Mucosa of descending colon (tissue), 3 donors: ENCODE results near the gene RALGPS2. TPM values are rescaled to one million over a fixed set of nuclear protein-coding genes. Genes with fewer than 3 reads are reported as not detected.

Experiments
- ATAC-seq: fragments of 200-7000 bp; cut with Tn5 transposase; one replicate; pipeline ENCODE4 v1.9.1; 2020; ENCODE audit warnings: mild to moderate bottlenecking, moderate library complexity
- DNase-seq, 3 donors: peaks; one replicate each; pipeline ENCODE4 v3.0.0-alpha.2; 2020
- H3K36me3 ChIP-seq: fragments of 200-600 bp; one replicate; pipeline ENCODE4 v1.8.0; 2021; ENCODE audit warnings: low read depth, mild to moderate bottlenecking
- H3K4me1 ChIP-seq: fragments of 200-600 bp; one replicate; pipeline ENCODE4 v1.8.0; 2021; ENCODE audit warnings: low read depth, mild to moderate bottlenecking
- H3K4me3 ChIP-seq: fragments of 200-600 bp; one replicate; pipeline ENCODE4 v1.8.0; 2021; ENCODE audit warnings: mild to moderate bottlenecking
- H3K9me3 ChIP-seq: fragments of 200-600 bp; one replicate; pipeline ENCODE4 v1.8.0; 2021; ENCODE audit warnings: mild to moderate bottlenecking
- CTCF ChIP-seq: fragments of 200-600 bp; IDR thresholded peaks from one replicate; pipeline ENCODE4 v1.8.0; 2022; ENCODE audit warnings: antibody characterized with exemption, mild to moderate bottlenecking
- intact Hi-C, 2 donors: fragments of 100-400 bp; cut with DNase I in 1 of 2; cut with micrococcal nuclease in 1 of 2; formaldehyde crosslinking; loops; one replicate each; pipeline versions ENCODE4 v1.11.0 to v1.11.1; 2022; cut with DNase I, micrococcal nuclease
- total RNA-seq, 3 donors: library from RNA; stranded (reverse); fragmentation: NEBNext Ultra II Directional in 2 of 3; extraction: Animal tissue kit (Norgen Biotek cat#: 25700) in 2 of 3; gene quantifications; one replicate each; pipeline versions ENCODE4 v1.2.1 to v1.2.4, GENCODE V29; 2021 to 2023
- donor health status: DM: no; HTN: no; CAD: no; lungs with moderate emphysema.
- donor health status: DM: no; HTN: no; CAD: no.
- donor health status: DM: no; HTN: yes; CAD: no.

Gene RALGPS2
- total RNA-seq, 3 donors from 2014 or later: 25.9 to 49.9 (median 36.4) TPM

GRCh38 chr1:178724376-178724727, 692 bp upstream of the RALGPS2 start:
- DNase-seq: no peak
- TF ChIP-seq CTCF: no peak
- H3K9me3 ChIP-seq: no peaks in the 10 kb centered on the region
- H3K4me1 ChIP-seq: no peaks in the 10 kb centered on the region
- no peak overlapping the region for H3K4me3 ChIP-seq
- intact Hi-C loops: no loop called here
- H3K36me3 ChIP-seq: peaks cover 4% of the 10 kb centered on the region
- no peak for ATAC-seq

- ATAC-seq (peak; percentile 73), DNase-seq (peak; percentile 59 to 82 (median 78))
- Histone ChIP-seq H3K9me3 (no peaks in the 10 kb centered on the region), H3K4me1 (no peaks in the 10 kb centered on the region), H3K4me3 (peak overlapping the region; percentile 95), H3K36me3 (peaks cover 4% of the 10 kb centered on the region)
- no peak for TF ChIP-seq CTCF
- intact Hi-C loops: no loop called here
These were observed 532 bp downstream of the RALGPS2 start for GRCh38 chr1:178725466-178726086.

DNA sequence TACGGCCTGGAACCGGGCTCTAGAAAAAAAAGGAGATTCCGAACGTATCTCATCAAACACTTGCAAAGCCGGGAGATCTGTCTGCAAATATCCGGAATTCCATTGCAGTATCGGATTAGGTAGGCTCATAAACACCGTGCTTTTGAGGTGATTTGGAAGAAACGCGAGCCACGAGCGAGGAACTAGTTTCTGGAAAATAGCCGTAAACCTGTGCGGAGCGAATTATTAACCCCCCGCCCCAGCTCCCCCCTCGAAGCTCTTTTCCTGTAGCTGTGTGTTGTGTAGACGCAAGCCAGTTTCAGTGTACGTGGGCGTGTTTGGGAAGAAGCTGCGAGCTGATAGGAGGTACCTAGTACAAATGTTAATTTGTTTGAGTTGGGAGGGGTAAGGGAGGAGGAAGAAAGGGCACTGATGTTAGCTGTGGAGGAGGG, 1.1 kb downstream of the RALGPS2 start:
- intact Hi-C loops: no loop called here
- TF ChIP-seq CTCF: no peak
- Histone ChIP-seq H3K4me3 (peak overlapping the region; percentile 95), H3K4me1 (no peaks in the 10 kb centered on the region), H3K36me3 (peaks cover 4% of the 10 kb centered on the region), H3K9me3 (no peaks in the 10 kb centered on the region)
- ATAC-seq: peak; percentile 84
- DNase-seq: peak; percentile 80 to 89 (median 85)

DNA sequence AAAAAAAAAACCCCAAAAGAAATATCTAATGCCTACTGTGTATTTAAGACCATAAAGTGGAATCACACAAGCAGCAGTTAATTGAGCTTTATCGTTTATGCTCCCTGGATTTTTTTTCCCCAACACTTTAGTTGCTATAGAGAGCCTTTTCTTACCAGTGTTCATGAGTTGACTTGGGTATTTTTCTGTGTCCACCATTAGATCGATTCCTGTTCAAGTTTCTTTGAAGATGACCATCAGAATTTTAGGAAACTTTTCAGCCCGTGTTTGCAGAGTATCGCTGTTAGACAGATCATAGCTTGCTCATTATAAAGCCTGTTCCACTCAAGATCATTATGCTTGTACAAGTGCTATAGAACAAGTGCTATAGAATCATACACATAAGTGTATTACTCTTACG, 1.5 kb downstream of the RALGPS2 start:
- Histone ChIP-seq H3K36me3 (peaks cover 4% of the 10 kb centered on the region), H3K4me1 (no peaks in the 10 kb centered on the region), H3K4me3 (no peak overlapping the region), H3K9me3 (no peaks in the 10 kb centered on the region)
- ATAC-seq (no peak), DNase-seq (no peak)
- intact Hi-C loops: no loop called here
- no peak for TF ChIP-seq CTCF

- H3K4me1 ChIP-seq: no peaks in the 10 kb centered on the region
- no peaks in the 10 kb centered on the region for H3K9me3 ChIP-seq
- intact Hi-C loops: no loop called here
- H3K4me3 ChIP-seq: no peak overlapping the region
- H3K36me3 ChIP-seq: peaks cover 4% of the 10 kb centered on the region
- DNase-seq (peak in 1 of 3 donors; percentile 19), ATAC-seq (no peak)
- TF ChIP-seq CTCF: no peak
These were observed 2.2 kb downstream of the RALGPS2 start for GRCh38 chr1:178727014-178727895.
